Measurements from ENCODE around the gene ARRDC2. TPM values are rescaled to one million over a fixed set of nuclear protein-coding genes. Genes with fewer than 3 reads are reported as not detected.

The ARRDC2 gene
- total RNA-seq, 3 donors from 2014 or later (not counting 1 experiment from before 2014, with no cell fraction given): 110 to 131 (median 121) TPM

DNA sequence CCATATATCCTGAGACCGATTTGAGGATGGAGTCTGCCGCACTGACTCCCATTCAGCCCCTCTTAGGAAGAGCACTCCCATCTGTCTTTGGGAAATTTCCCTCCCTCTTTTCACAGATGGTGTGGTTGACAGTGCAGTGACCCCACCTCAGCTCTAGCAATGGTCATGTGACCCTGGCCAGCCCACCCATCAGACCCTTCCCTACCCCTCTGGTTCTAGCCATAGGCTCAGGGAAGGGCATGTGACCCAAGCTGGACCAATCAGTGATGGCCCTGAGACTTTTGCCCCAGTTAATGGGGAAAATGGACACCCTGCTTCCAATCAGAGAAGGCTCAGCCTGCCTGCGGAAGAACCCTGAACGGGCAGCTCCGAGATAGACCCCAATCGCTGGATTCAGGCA, 52.5 kb downstream of the ARRDC2 start:
- H3K36me3 Mint-ChIP-seq: no peaks in the 10 kb centered on the region
- H3K9me3 Mint-ChIP-seq: no peaks in the 10 kb centered on the region
- DNase-seq (no peak), ATAC-seq (no peak)
- H3K4me1 Mint-ChIP-seq: peaks cover 9 to 11% of the 10 kb centered on the region in 2 donors
- H3K27me3 Mint-ChIP-seq (ENCODE audit: low read depth in 2 of 2): no peaks in the 10 kb centered on the region
- Histone ChIP-seq H3K36me3 (ENCODE audit: control insufficient read depth, insufficient read depth, low read length) (peaks cover 38% of the 10 kb centered on the region), H3K4me1 (ENCODE audit: control insufficient read depth, insufficient read depth, low read length) (peaks cover 12% of the 10 kb centered on the region), H3K4me3 (ENCODE audit: low read length) (no peak overlapping the region), H3K27ac (ENCODE audit: low read length) (no peak overlapping the region), H3K9me3 (ENCODE audit: control insufficient read depth, insufficient read depth, low read length) (no peaks in the 10 kb centered on the region), H3K27me3 (ENCODE audit: control insufficient read depth, insufficient read depth, low read length) (no peaks in the 10 kb centered on the region)
- H3K4me3 Mint-ChIP-seq: no peak overlapping the region
- H3K27ac Mint-ChIP-seq: no peak overlapping the region
- intact Hi-C loops (cut with micrococcal nuclease): no loop called here
- WGBS (ENCODE audit: insufficient coverage): 97% methylated on average over 6 of the region's 6 CpGs
- TF ChIP-seq, protein P1, sequence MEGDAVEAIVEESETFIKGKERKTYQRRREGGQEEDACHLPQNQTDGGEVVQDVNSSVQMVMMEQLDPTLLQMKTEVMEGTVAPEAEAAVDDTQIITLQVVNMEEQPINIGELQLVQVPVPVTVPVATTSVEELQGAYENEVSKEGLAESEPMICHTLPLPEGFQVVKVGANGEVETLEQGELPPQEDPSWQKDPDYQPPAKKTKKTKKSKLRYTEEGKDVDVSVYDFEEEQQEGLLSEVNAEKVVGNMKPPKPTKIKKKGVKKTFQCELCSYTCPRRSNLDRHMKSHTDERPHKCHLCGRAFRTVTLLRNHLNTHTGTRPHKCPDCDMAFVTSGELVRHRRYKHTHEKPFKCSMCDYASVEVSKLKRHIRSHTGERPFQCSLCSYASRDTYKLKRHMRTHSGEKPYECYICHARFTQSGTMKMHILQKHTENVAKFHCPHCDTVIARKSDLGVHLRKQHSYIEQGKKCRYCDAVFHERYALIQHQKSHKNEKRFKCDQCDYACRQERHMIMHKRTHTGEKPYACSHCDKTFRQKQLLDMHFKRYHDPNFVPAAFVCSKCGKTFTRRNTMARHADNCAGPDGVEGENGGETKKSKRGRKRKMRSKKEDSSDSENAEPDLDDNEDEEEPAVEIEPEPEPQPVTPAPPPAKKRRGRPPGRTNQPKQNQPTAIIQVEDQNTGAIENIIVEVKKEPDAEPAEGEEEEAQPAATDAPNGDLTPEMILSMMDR (IDR thresholded peaks at IDR 0.05): no peak

DNA sequence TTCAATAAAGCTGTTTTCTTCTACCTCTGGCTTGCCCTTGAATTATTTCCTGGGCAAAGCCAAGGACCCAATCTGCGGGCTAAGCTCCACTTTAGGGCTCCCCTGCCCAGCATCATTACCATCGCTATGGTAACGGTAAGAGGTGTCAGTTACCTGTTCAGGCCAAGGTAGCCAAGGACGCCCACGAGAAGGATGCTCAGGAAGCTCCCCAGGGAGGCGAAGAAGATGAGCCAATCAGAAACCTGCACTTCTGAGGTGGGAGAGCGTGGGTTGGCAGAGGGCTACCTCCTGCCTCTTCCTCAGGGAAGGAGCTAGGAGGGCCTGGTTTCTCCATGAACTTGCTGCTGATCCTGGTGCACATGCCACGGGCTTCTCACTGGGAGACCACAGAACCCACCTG, 54.1 kb downstream of the ARRDC2 start:
- Mint-ChIP-seq H3K27ac (no peak overlapping the region), H3K27me3 (ENCODE audit: low read depth in 2 of 2) (no peaks in the 10 kb centered on the region), H3K36me3 (no peaks in the 10 kb centered on the region), H3K4me1 (peaks cover 9 to 11% of the 10 kb centered on the region in 2 donors), H3K9me3 (no peaks in the 10 kb centered on the region), H3K4me3 (no peak overlapping the region)
- no peak overlapping the region for H3K27ac ChIP-seq (ENCODE audit: low read length)
- 92% methylated on average over 8 of the region's 8 CpGs for WGBS (ENCODE audit: insufficient coverage)
- H3K9me3 ChIP-seq (ENCODE audit: control insufficient read depth, insufficient read depth, low read length): no peaks in the 10 kb centered on the region
- H3K27me3 ChIP-seq (ENCODE audit: control insufficient read depth, insufficient read depth, low read length): no peaks in the 10 kb centered on the region
- TF ChIP-seq, protein P1 (IDR thresholded peaks at IDR 0.05): no peak
- DNase-seq (no peak), ATAC-seq (no peak)
- intact Hi-C loops (cut with micrococcal nuclease): no loop called here
- no peak overlapping the region for H3K4me3 ChIP-seq (ENCODE audit: low read length)
- peaks cover 12% of the 10 kb centered on the region for H3K4me1 ChIP-seq (ENCODE audit: control insufficient read depth, insufficient read depth, low read length)
- H3K36me3 ChIP-seq (ENCODE audit: control insufficient read depth, insufficient read depth, low read length): peaks cover 41% of the 10 kb centered on the region

DNA sequence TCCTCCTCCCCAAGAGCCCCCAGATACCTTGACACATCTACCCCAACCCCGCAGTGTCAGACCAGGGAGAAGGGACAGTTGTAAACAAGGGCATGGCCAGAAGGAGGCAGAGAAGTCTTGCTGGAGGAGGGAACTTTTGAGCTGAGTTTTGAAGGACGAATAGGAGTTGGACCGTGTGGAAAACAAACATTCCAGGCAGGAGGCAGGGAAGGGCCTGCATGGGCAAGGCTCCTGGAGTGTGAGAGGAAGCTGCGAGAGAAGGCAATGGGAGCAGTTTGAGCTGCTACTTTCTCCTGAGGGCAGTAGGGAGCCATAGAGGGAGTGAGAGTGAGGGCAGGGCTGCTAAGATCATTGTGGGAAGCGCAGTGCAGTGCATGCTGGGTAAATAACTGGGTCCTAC, 55.5 kb downstream of the ARRDC2 start:
- peaks cover 4% of the 10 kb centered on the region for H3K4me1 ChIP-seq (ENCODE audit: control insufficient read depth, insufficient read depth, low read length)
- no peaks in the 10 kb centered on the region for H3K9me3 Mint-ChIP-seq
- H3K4me3 Mint-ChIP-seq: no peak overlapping the region
- no peaks in the 10 kb centered on the region for H3K9me3 ChIP-seq (ENCODE audit: control insufficient read depth, insufficient read depth, low read length)
- ATAC-seq (peak in 1 of 3 donors; percentile 38), DNase-seq (peak in 1 of 2 donors; percentile 62)
- peak overlapping the region in 1 of 2 donors; percentile 17 for H3K27ac Mint-ChIP-seq
- H3K4me1 Mint-ChIP-seq: peaks cover 3% of the 10 kb centered on the region in 2 donors
- TF ChIP-seq, protein P1 (IDR thresholded peaks at IDR 0.05): no peak
- H3K4me3 ChIP-seq (ENCODE audit: low read length): no peak overlapping the region
- H3K27me3 Mint-ChIP-seq (ENCODE audit: low read depth in 2 of 2): no peaks in the 10 kb centered on the region
- H3K27me3 ChIP-seq (ENCODE audit: control insufficient read depth, insufficient read depth, low read length): no peaks in the 10 kb centered on the region
- H3K36me3 ChIP-seq (ENCODE audit: control insufficient read depth, insufficient read depth, low read length): peaks cover 41% of the 10 kb centered on the region
- H3K27ac ChIP-seq (ENCODE audit: low read length): no peak overlapping the region
- H3K36me3 Mint-ChIP-seq: no peaks in the 10 kb centered on the region
- intact Hi-C loops (cut with micrococcal nuclease): no loop called here
- WGBS (ENCODE audit: insufficient coverage): 91% methylated on average over 5 of the region's 5 CpGs

Other genes with a start within 250 kb of the ARRDC2 start
- gene B3GNT3, start 213.0 kb upstream of the ARRDC2 start, total RNA-seq: not detected
- 1 to 10 TPM; 1.5 to 2.9 (median 1.7) TPM for gene INSL3, start 186.7 kb upstream of the ARRDC2 start, total RNA-seq
- 100 to 1,000 TPM in 1 of 3 donors, 10 to 100 TPM in 2; 72.1 to 105 (median 96.1) TPM for gene JAK3, start 160.2 kb upstream of the ARRDC2 start, total RNA-seq
- 1,000 to 10,000 TPM; 1,015 to 1,285 (median 1,208) TPM for gene RPL18A, start 148.3 kb upstream of the ARRDC2 start, total RNA-seq
- under 1 TPM; 0.25 to 0.43 (median 0.26) TPM for gene SLC5A5, start 136.2 kb upstream of the ARRDC2 start, total RNA-seq
- 10 to 100 TPM; 32.6 to 37.6 (median 37.4) TPM for gene CCDC124, start 75.2 kb upstream of the ARRDC2 start, total RNA-seq
- not detected for gene KCNN1, start 41.1 kb upstream of the ARRDC2 start, total RNA-seq
- gene IL12RB1, start 78.8 kb downstream of the ARRDC2 start, total RNA-seq: 100 to 1,000 TPM in 1 of 3 donors, 10 to 100 TPM in 2; 90.1 to 105 (median 95.7) TPM
- gene MAST3, start 89.6 kb downstream of the ARRDC2 start, total RNA-seq: 100 to 1,000 TPM in 2 of 3 donors, 10 to 100 TPM in 1; 84.5 to 101 (median 101) TPM
- gene PIK3R2, start 145.0 kb downstream of the ARRDC2 start, total RNA-seq: 10 to 100 TPM; 12.3 to 26.4 (median 16.0) TPM
- gene IFI30, start 165.6 kb downstream of the ARRDC2 start, total RNA-seq: 100 to 1,000 TPM in 1 of 3 donors, 10 to 100 TPM in 2; 38.2 to 109 (median 89.5) TPM
- gene MPV17L2, start 185.0 kb downstream of the ARRDC2 start, total RNA-seq: 1 to 10 TPM; 4.1 to 5.6 (median 4.5) TPM
- 1 to 10 TPM; 5.2 to 7.8 (median 7.6) TPM for gene RAB3A, start 195.9 kb downstream of the ARRDC2 start, total RNA-seq
- gene PDE4C, start 218.3 kb downstream of the ARRDC2 start, total RNA-seq: not detected